A673 (cell line): ENCODE data around the gene CD244. TPM values are rescaled to one million over a fixed set of nuclear protein-coding genes. Genes with fewer than 3 reads are reported as not detected.

ENCODE experiments used
- BruUV-seq: library from RNA; stranded (reverse); fragments of 400-500 nt; replicated peaks from 2 replicates; lab custom pipeline; 2021; lab: Mats Ljungman, UMichigan
- CTCF ChIA-PET: fragments of 300-600 bp; sonication (Branson Sonifier 250); formaldehyde crosslinking; loops from one replicate; lab custom pipeline; 2022; ENCODE audit warnings: antibody characterized with exemption; lab: Charles Lee
- POLR2A ChIA-PET: fragments of 300-600 bp; sonication (Branson Sonifier 250); formaldehyde crosslinking; loops from one replicate; lab custom pipeline; 2022; ENCODE audit warnings: antibody characterized with exemption; ENCODE audit not compliant: low non-redundant PET; lab: Charles Lee
- DNase-seq: peaks from one replicate; pipeline ENCODE4 v3.0.0-alpha.2; 2015; ENCODE audit warnings: low spot score
- H3K27ac ChIP-seq: fragments of 200-600 bp; sonication (generic); 2 replicates; pipeline ENCODE4 v1.5.1; 2016; ENCODE audit warnings: mixed run types, low read depth, mild to moderate bottlenecking, mixed read lengths, antibody characterized with exemption, low read length; ENCODE audit not compliant: poor library complexity, severe bottlenecking
- H3K27me3 ChIP-seq: fragments of 200-600 bp; sonication (generic); replicated peaks from 2 replicates; pipeline ENCODE4 v1.6.1; 2017; ENCODE audit warnings: mixed run types, low read depth, mild to moderate bottlenecking, mixed read lengths, antibody characterized with exemption, low read length; ENCODE audit not compliant: insufficient read depth, poor library complexity
- H3K36me3 ChIP-seq: fragments of 200-600 bp; sonication (generic); 2 replicates; pipeline ENCODE4 v1.6.1; 2016; ENCODE audit warnings: mixed run types, mild to moderate bottlenecking, mixed read lengths, antibody characterized with exemption, low read length; ENCODE audit not compliant: insufficient read depth, poor library complexity, severe bottlenecking
- H3K4me1 ChIP-seq: fragments of 200-600 bp; sonication (generic); 2 replicates; pipeline ENCODE4 v1.6.1; 2017; ENCODE audit warnings: mixed run types, mild to moderate bottlenecking, mixed read lengths, antibody characterized with exemption, low read length; ENCODE audit not compliant: insufficient read depth, poor library complexity, severe bottlenecking
- H3K4me3 ChIP-seq: fragments of 200-600 bp; sonication (generic); 2 replicates; pipeline ENCODE4 v1.5.1; 2016; ENCODE audit warnings: low read depth, mixed run types, mild to moderate bottlenecking, mixed read lengths, low read length; ENCODE audit not compliant: poor library complexity, severe bottlenecking
- H3K9me3 ChIP-seq: fragments of 200-600 bp; sonication (generic); 2 replicates; pipeline ENCODE4 v1.6.1; 2016; ENCODE audit warnings: mixed run types, low read depth, mild to moderate bottlenecking, mixed read lengths, antibody characterized with exemption, low read length; ENCODE audit not compliant: poor library complexity, severe bottlenecking
- CTCF ChIP-seq: fragments of 300-800, 200-600 bp; sonication (generic); conservative IDR thresholded peaks from 2 replicates; pipeline ENCODE4 v1.5.1; 2017; ENCODE audit warnings: low read depth, mild to moderate bottlenecking, antibody characterized with exemption, low read length, moderate library complexity, mixed read lengths
- EZH2 ChIP-seq: fragments of 200-600 bp; sonication (generic); IDR thresholded peaks from 2 replicates; pipeline ENCODE4 v1.6.1; 2017; ENCODE audit warnings: borderline replicate concordance, low read depth, mild to moderate bottlenecking, mixed read lengths, antibody characterized with exemption, low read length; ENCODE audit not compliant: poor library complexity, severe bottlenecking
- intact Hi-C: fragments of 100-400 bp; cut with micrococcal nuclease; formaldehyde crosslinking; loops from one replicate; pipeline ENCODE4 v1.10.0; 2022; ENCODE audit not compliant: unreplicated experiment
- total RNA-seq: library from RNA; stranded (reverse); gene quantifications from 2 replicates; pipeline ENCODE4 v1.2.3, GENCODE V29; 2021

CD244 gene
- total RNA-seq, 1 experiment from 2014 or later: not detected

DNA sequence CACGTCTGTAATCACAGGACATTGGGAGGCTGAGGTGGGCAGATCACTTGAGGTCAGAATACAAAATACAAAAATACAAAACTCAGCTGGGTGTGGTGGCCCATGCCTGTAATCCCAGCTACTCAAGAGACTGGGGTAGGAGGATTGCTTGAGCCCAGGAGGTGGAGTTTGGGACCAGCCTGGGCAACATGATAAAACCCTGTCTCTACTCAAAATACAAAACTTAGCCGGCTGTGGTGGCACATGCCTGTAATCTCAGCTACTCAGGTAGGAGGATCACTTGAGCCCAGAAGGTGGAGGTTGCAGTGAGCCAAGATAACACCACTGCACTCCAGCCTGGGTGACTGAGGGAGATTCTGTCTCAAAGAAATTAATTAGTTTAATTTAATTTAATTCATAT, 28.8 kb upstream of the CD244 start:
- POLR2A ChIA-PET: no interaction called here
- intact Hi-C loops: no loop called here
- no peaks in the 10 kb centered on the region for H3K4me1 ChIP-seq
- H3K36me3 ChIP-seq: no peaks in the 10 kb centered on the region
- TF ChIP-seq CTCF (no peak), EZH2 (no peak)
- no peaks in the 10 kb centered on the region for H3K9me3 ChIP-seq
- no peak overlapping the region for H3K4me3 ChIP-seq
- no peaks in the 10 kb centered on the region for H3K27me3 ChIP-seq
- CTCF ChIA-PET: no interaction called here
- H3K27ac ChIP-seq: no peak overlapping the region
- no TSS peak for BruUV-seq
- no peak for DNase-seq

DNA sequence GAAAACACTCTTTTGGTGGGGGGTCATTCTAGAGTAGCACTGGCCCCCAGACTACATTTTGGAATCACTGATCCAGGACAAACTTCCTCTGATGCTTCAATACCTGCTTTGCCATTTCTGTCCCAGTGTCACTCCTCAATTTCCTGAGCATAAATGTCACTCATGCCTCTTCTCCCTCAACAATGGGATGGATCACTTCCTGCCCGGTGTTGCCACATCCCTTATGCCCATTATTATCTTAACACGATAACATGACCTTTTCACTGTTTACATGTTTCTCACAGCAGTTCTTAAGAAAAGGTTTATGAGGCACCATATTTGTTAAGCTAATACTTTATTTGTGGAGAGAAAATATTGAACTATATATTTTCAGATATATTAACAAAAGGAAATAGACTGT, 26.2 kb upstream of the CD244 start:
- Histone ChIP-seq H3K4me1 (no peaks in the 10 kb centered on the region), H3K9me3 (no peaks in the 10 kb centered on the region), H3K4me3 (no peak overlapping the region), H3K36me3 (no peaks in the 10 kb centered on the region), H3K27me3 (no peaks in the 10 kb centered on the region), H3K27ac (no peak overlapping the region)
- no TSS peak for BruUV-seq
- intact Hi-C loops: no loop called here
- CTCF ChIA-PET: no interaction called here
- POLR2A ChIA-PET: no interaction called here
- no peak for TF ChIP-seq EZH2
- no peak for TF ChIP-seq CTCF
- no peak for DNase-seq

DNA sequence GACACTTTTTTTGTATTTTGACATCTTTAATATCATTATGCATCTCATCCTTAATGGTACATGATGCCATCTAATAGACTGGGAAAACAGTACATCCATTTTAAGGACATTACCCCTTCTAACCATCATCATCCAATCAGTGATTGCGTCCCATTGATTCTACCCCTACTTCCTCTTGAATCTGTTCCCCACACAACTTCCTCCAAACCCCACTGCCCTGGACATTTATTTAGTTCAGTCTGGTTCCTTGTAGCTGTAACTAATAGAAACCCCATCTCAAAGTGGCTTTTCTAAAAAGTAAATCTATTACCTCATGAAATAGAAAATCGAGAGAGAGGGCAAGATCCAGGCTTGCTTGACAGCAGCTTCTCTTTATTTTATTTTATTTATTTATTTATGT, 24.4 kb upstream of the CD244 start:
- intact Hi-C loops: no loop called here
- ChIA-PET POLR2A (no interaction called here), CTCF (no interaction called here)
- no peak overlapping the region for H3K27ac ChIP-seq
- TF ChIP-seq CTCF: no peak
- TF ChIP-seq EZH2: no peak
- no peaks in the 10 kb centered on the region for H3K9me3 ChIP-seq
- no peaks in the 10 kb centered on the region for H3K27me3 ChIP-seq
- H3K36me3 ChIP-seq: no peaks in the 10 kb centered on the region
- H3K4me3 ChIP-seq: no peak overlapping the region
- no TSS peak for BruUV-seq
- DNase-seq: no peak
- H3K4me1 ChIP-seq: no peaks in the 10 kb centered on the region
